H9 (cell line): ENCODE data around the gene AP2A1. TPM values are rescaled to one million over a fixed set of nuclear protein-coding genes. Genes with fewer than 3 reads are reported as not detected.

Experiments
- DNase-seq: peaks from one replicate; pipeline ENCODE4 v3.0.0-alpha.2; 2017
- H2AFZ ChIP-seq: one replicate; pipeline ENCODE4 v1.6.1; 2013; ENCODE audit warnings: mild to moderate bottlenecking, low read length, control low read depth, moderate library complexity
- H2AK5ac ChIP-seq: 2 replicates; pipeline ENCODE4 v1.6.1; 2013; ENCODE audit warnings: low read length, control low read depth, mixed read lengths; ENCODE audit not compliant: insufficient read length
- H2BK120ac ChIP-seq: one replicate; pipeline ENCODE4 v1.6.1; 2013; ENCODE audit warnings: low read depth, mild to moderate bottlenecking, low read length, control low read depth, inconsistent platforms; ENCODE audit not compliant: poor library complexity, severe bottlenecking
- H2BK12ac ChIP-seq: 2 replicates; pipeline ENCODE4 v1.6.1; 2013; ENCODE audit warnings: low read length, control low read depth, mixed read lengths, low read depth; ENCODE audit not compliant: insufficient read length
- H2BK15ac ChIP-seq: 2 replicates; pipeline ENCODE4 v1.6.1; 2013; ENCODE audit warnings: low read depth, low read length, control low read depth
- H2BK20ac ChIP-seq: one replicate; pipeline ENCODE4 v1.6.1; 2013; ENCODE audit warnings: low read depth, mild to moderate bottlenecking, low read length, control low read depth, inconsistent platforms; ENCODE audit not compliant: poor library complexity, severe bottlenecking
- H2BK5ac ChIP-seq: 2 replicates; pipeline ENCODE4 v1.6.1; 2013; ENCODE audit warnings: low read length, control low read depth, mixed read lengths; ENCODE audit not compliant: insufficient read length
- H3K14ac ChIP-seq: 2 replicates; pipeline ENCODE4 v1.6.1; 2013; ENCODE audit warnings: low read length, control low read depth; ENCODE audit not compliant: insufficient read depth
- H3K18ac ChIP-seq: 2 replicates; pipeline ENCODE4 v1.6.1; 2013; ENCODE audit warnings: low read depth, mild to moderate bottlenecking, mixed read lengths, low read length, control low read depth; ENCODE audit not compliant: insufficient read length
- H3K23ac ChIP-seq: 2 replicates; pipeline ENCODE4 v1.6.1; 2013; ENCODE audit warnings: low read length, control low read depth, mixed read lengths, low read depth; ENCODE audit not compliant: insufficient read length
- H3K23me2 ChIP-seq: 2 replicates; pipeline ENCODE4 v1.6.1; 2013; ENCODE audit warnings: low read depth, mild to moderate bottlenecking, mixed read lengths, low read length, control low read depth; ENCODE audit not compliant: insufficient read length, poor library complexity, severe bottlenecking
- H3K27ac ChIP-seq: 2 replicates; pipeline ENCODE4 v1.5.1; 2013; ENCODE audit warnings: low read length, control low read depth, mixed read lengths, low read depth; ENCODE audit not compliant: insufficient read length
- H3K27me3 ChIP-seq: 2 replicates; pipeline ENCODE4 v1.6.1; 2013; ENCODE audit warnings: low read length, control low read depth, inconsistent platforms; ENCODE audit not compliant: insufficient read depth
- H3K4ac ChIP-seq: 2 replicates; pipeline ENCODE4 v1.6.1; 2013; ENCODE audit warnings: low read depth, mild to moderate bottlenecking, control low read depth, inconsistent platforms, low read length, moderate library complexity
- H3K4me1 ChIP-seq: 2 replicates; pipeline ENCODE4 v1.6.1; 2013; ENCODE audit warnings: low read length, control low read depth, inconsistent platforms; ENCODE audit not compliant: insufficient read depth
- H3K4me2 ChIP-seq: 2 replicates; pipeline ENCODE4 v1.6.1; 2013; ENCODE audit warnings: low read length, control low read depth, mixed read lengths; ENCODE audit not compliant: insufficient read length, insufficient read depth
- H3K56ac ChIP-seq: 2 replicates; pipeline ENCODE4 v1.6.1; 2013; ENCODE audit warnings: low read depth, mild to moderate bottlenecking, mixed read lengths, low read length, control low read depth; ENCODE audit not compliant: insufficient read length
- H3K79me1 ChIP-seq: 2 replicates; pipeline ENCODE4 v1.6.1; 2013; ENCODE audit warnings: low read depth, mild to moderate bottlenecking, moderate library complexity, low read length, control low read depth, inconsistent platforms; ENCODE audit not compliant: insufficient read depth, poor library complexity, severe bottlenecking
- H3K79me2 ChIP-seq: 2 replicates; pipeline ENCODE4 v1.6.1; 2013; ENCODE audit warnings: low read length, control low read depth, inconsistent platforms; ENCODE audit not compliant: insufficient read depth
- H3K9ac ChIP-seq: 2 replicates; pipeline ENCODE4 v1.6.1; 2013; ENCODE audit warnings: low read length, control low read depth, mixed read lengths; ENCODE audit not compliant: insufficient read length; ENCODE audit errors: extremely low read depth
- H3K9me3 ChIP-seq: one replicate; pipeline ENCODE4 v1.6.1; 2013; ENCODE audit warnings: low read depth, low read length, inconsistent platforms; ENCODE audit not compliant: control insufficient read depth
- H3T11ph ChIP-seq: one replicate; pipeline ENCODE4 v1.6.1; 2013; ENCODE audit warnings: mild to moderate bottlenecking, low read length, control low read depth, inconsistent platforms
- H4K20me1 ChIP-seq: one replicate; pipeline ENCODE4 v1.6.1; 2013; ENCODE audit not compliant: control insufficient read depth, insufficient read length, insufficient read depth
- H4K5ac ChIP-seq: 2 replicates; pipeline ENCODE4 v1.6.1; 2013; ENCODE audit warnings: low read depth, mild to moderate bottlenecking, mixed read lengths, low read length, control low read depth; ENCODE audit not compliant: insufficient read length
- H4K8ac ChIP-seq: replicated peaks from 2 replicates; pipeline ENCODE4 v1.6.1; 2013; ENCODE audit warnings: low read length, control low read depth, mixed read lengths, low read depth; ENCODE audit not compliant: insufficient read length
- H4K91ac ChIP-seq: 2 replicates; pipeline ENCODE4 v1.6.1; 2013; ENCODE audit warnings: low read depth, mild to moderate bottlenecking, moderate library complexity, mixed read lengths, low read length, control low read depth; ENCODE audit not compliant: insufficient read length
- H3K27ac Mint-ChIP-seq, 3 experiments: 2 replicates in 2 of 3; 3 replicates in 1 of 3; pipeline ENCODE4 v1.8.0; 2020 to 2021; ENCODE audit warnings: mixed read lengths in 3 of 3, mild to moderate bottlenecking in 1 of 3, moderate library complexity in 1 of 3
- H3K27me3 Mint-ChIP-seq: 2 replicates; pipeline ENCODE4 v1.8.0; 2021; ENCODE audit warnings: low read depth, mild to moderate bottlenecking, moderate library complexity, mixed read lengths
- H3K36me3 Mint-ChIP-seq, 3 experiments: 2 replicates in 2 of 3; 3 replicates in 1 of 3; pipeline ENCODE4 v1.8.0; 2020 to 2021; ENCODE audit warnings: low read depth in 3 of 3, mixed read lengths in 3 of 3; ENCODE audit not compliant: insufficient read depth in 1 of 3
- H3K4me1 Mint-ChIP-seq, 2 experiments: 2 replicates each; pipeline ENCODE4 v1.8.0; 2020; ENCODE audit warnings: mixed read lengths in 2 of 2
- H3K4me3 Mint-ChIP-seq, 2 experiments: 2 replicates in 1 of 2; 3 replicates in 1 of 2; pipeline ENCODE4 v1.8.0; 2020 to 2021; ENCODE audit warnings: mild to moderate bottlenecking in 2 of 2, mixed read lengths in 2 of 2, moderate library complexity in 1 of 2
- H3K9me3 Mint-ChIP-seq, 2 experiments: 2 replicates in 1 of 2; 3 replicates in 1 of 2; pipeline ENCODE4 v1.8.0; 2020; ENCODE audit warnings: mild to moderate bottlenecking in 2 of 2, mixed read lengths in 2 of 2, moderate library complexity in 1 of 2
- CTCF ChIP-seq: fragments of 200-600 bp; sonication (generic); conservative IDR thresholded peaks from 3 replicates; pipeline ENCODE4 v1.8.0; 2021; ENCODE audit warnings: antibody characterized with exemption, mild to moderate bottlenecking
- WGBS: extraction: QIAGEN DNeasy Blood & Tissue Kit; methylation state at CpG from one replicate; pipeline ENCODE4 v1.1.7; 2013; ENCODE audit warnings: missing lambda C conversion rate, low lambda C conversion rate, mixed read lengths; ENCODE audit not compliant: insufficient read length; ENCODE audit errors: extremely low coverage; 5-methylcytosine and 5-hydroxymethylcytosine counted together
- total RNA-seq: library from RNA; stranded (reverse); gene quantifications from 2 replicates; pipeline ENCODE4 v1.2.1, GENCODE V29; 2021

Gene AP2A1
- total RNA-seq, 1 experiment from 2014 or later = 108 TPM

- H3K4me1 Mint-ChIP-seq = no peaks in the 10 kb centered on the region
Measured at GRCh38 chr19:49830766-49831165, 64.0 kb downstream of the AP2A1 start.

More at GRCh38 chr19:49830766-49831165, 64.0 kb downstream of the AP2A1 start:
- Mint-ChIP-seq H3K27ac (no peak overlapping the region), H3K27me3 (no peaks in the 10 kb centered on the region), H3K4me3 (no peak overlapping the region), H3K36me3 (peaks cover 22 to 50% (median 49%) of the 10 kb centered on the region in 3 experiments; a peak in 6 of 7 replicates), H3K9me3 (no peaks in the 10 kb centered on the region)
- H4K91ac ChIP-seq = no peak overlapping the region
- H3K23ac ChIP-seq = no peak overlapping the region
- H3K9me3 ChIP-seq = no peaks in the 10 kb centered on the region
- H2BK20ac ChIP-seq = no peak overlapping the region
- H3K27ac ChIP-seq = no peak overlapping the region
- H2BK120ac ChIP-seq = no peak overlapping the region
- H4K20me1 ChIP-seq = no peaks in the 10 kb centered on the region
- DNase-seq = no peak
- H4K8ac ChIP-seq = no peak overlapping the region
- H2AFZ ChIP-seq = no peak overlapping the region
- no CpG with 5 or more reads among the region's 12 CpGs for WGBS
- no peak overlapping the region for H2BK15ac ChIP-seq
- H3K4me1 ChIP-seq = no peaks in the 10 kb centered on the region
- no peak overlapping the region for H3K18ac ChIP-seq
- H4K5ac ChIP-seq = no peak overlapping the region
- H3K56ac ChIP-seq = no peak overlapping the region
- no peak overlapping the region for H3K4ac ChIP-seq
- no peaks in the 10 kb centered on the region for H3K79me1 ChIP-seq
- H3K14ac ChIP-seq = no peak overlapping the region
- no peak overlapping the region for H3K4me2 ChIP-seq
- no peak overlapping the region for H2AK5ac ChIP-seq
- H3K27me3 ChIP-seq = no peaks in the 10 kb centered on the region
- H3K9ac ChIP-seq = no peak overlapping the region
- H2BK5ac ChIP-seq = no peak overlapping the region
- H3K23me2 ChIP-seq = no peaks in the 10 kb centered on the region
- no peaks in the 10 kb centered on the region for H3K79me2 ChIP-seq
- no peak overlapping the region for H2BK12ac ChIP-seq
- TF ChIP-seq CTCF = no peak
- no peak overlapping the region for H3T11ph ChIP-seq
